ENCODE measurements around the gene CPSF4.

DNA sequence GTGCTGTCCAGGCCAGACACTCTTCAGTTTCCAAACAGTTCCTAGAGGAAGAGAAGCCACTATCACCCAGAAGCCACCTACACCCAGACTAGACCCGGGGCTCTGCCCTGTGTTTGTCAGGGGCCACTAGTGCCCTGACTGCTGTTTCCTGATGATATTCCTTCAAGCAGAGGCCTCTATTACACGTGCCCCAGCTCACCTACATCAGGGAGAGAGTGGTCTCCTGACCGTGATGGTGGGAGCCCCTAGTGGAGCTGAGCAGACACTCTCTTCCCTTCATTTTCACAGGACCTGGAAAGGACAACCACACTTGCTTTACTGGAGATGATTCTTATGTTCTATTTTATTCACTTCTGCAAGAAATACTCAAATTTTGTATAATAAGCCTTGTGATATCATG is 52.1 kb downstream of the CPSF4 start:
- no peak for TF ChIP-seq EP300 (IDR thresholded peaks at IDR 0.05)
- no peak for TF ChIP-seq POLR2A (IDR thresholded peaks at IDR 0.05)
- TF ChIP-seq, protein P1, sequence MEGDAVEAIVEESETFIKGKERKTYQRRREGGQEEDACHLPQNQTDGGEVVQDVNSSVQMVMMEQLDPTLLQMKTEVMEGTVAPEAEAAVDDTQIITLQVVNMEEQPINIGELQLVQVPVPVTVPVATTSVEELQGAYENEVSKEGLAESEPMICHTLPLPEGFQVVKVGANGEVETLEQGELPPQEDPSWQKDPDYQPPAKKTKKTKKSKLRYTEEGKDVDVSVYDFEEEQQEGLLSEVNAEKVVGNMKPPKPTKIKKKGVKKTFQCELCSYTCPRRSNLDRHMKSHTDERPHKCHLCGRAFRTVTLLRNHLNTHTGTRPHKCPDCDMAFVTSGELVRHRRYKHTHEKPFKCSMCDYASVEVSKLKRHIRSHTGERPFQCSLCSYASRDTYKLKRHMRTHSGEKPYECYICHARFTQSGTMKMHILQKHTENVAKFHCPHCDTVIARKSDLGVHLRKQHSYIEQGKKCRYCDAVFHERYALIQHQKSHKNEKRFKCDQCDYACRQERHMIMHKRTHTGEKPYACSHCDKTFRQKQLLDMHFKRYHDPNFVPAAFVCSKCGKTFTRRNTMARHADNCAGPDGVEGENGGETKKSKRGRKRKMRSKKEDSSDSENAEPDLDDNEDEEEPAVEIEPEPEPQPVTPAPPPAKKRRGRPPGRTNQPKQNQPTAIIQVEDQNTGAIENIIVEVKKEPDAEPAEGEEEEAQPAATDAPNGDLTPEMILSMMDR (IDR thresholded peaks at IDR 0.05), result no peak

All from tibial nerve (tissue), 4 donors.